Measurements from ENCODE around the gene TMEM208. TPM values are rescaled to one million over a fixed set of nuclear protein-coding genes. Genes with fewer than 3 reads are reported as not detected.
A peak's percentile ranks its signal among the peaks of the same experiment; 100 is the strongest.

Gene TMEM208
- total and polyA plus RNA-seq, 2 of the 13 experiments (the other 11 are each of a cell fraction or from before 2014, with no cell fraction given), result 58.8 to 72.9 TPM

DNA sequence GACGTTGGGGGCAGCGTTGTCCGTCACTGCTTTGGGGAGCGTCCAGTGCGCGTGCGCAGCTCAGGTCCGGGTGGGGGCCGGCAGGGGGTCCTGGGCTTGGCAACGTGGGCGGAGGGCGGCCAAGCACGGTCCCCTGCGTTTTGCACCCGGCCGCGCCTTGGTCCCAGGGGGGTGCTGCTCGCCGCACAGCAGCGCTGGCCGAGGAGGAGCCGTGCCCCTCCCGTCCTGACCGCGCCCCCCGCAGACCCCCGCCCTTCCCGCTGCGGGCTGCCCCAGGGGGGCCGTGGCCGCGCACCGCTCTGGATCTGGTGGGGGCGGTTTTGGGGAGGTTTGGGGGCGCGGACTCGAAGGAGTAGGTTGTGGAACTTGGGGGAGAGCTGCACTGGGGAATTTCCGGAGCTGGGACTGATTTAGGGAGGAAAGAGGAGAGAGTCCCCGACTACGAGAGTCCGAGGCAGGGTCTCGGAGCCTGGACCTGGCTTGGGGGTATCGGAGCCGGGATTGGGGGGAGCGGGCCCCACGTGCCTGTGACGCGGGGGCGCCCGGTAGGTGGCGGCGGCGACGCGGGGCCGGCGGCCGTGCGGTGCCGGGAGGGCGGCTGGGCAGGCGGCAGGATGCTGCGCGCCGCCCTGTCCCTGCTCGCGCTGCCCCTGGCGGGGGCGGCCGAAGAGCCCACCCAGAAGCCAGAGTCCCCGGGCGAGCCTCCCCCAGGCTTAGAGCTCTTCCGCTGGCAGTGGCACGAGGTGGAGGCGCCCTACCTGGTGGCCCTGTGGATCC lies 21.7 kb downstream of the TMEM208 start, which contains the start of gene SLC9A5 (continued):
- TF ChIP-seq, protein P1, sequence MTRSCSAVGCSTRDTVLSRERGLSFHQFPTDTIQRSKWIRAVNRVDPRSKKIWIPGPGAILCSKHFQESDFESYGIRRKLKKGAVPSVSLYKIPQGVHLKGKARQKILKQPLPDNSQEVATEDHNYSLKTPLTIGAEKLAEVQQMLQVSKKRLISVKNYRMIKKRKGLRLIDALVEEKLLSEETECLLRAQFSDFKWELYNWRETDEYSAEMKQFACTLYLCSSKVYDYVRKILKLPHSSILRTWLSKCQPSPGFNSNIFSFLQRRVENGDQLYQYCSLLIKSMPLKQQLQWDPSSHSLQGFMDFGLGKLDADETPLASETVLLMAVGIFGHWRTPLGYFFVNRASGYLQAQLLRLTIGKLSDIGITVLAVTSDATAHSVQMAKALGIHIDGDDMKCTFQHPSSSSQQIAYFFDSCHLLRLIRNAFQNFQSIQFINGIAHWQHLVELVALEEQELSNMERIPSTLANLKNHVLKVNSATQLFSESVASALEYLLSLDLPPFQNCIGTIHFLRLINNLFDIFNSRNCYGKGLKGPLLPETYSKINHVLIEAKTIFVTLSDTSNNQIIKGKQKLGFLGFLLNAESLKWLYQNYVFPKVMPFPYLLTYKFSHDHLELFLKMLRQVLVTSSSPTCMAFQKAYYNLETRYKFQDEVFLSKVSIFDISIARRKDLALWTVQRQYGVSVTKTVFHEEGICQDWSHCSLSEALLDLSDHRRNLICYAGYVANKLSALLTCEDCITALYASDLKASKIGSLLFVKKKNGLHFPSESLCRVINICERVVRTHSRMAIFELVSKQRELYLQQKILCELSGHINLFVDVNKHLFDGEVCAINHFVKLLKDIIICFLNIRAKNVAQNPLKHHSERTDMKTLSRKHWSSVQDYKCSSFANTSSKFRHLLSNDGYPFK (CRISPR knock-in tag; IDR thresholded peaks at IDR 0.05; ENCODE audit: borderline replicate concordance), result no peak
- no peak for TF ChIP-seq WIZ (CRISPR knock-in tag; IDR thresholded peaks at IDR 0.05)
- no peak for TF ChIP-seq RFX5 (IDR thresholded peaks at IDR 0.05; ENCODE audit: low read depth, low read length)
- no peak for TF ChIP-seq ZNF749 (CRISPR knock-in tag; IDR thresholded peaks at IDR 0.05; ENCODE audit: borderline replicate concordance)
- TF ChIP-seq GFI1 (CRISPR knock-in tag; IDR thresholded peaks at IDR 0.05; ENCODE audit: borderline replicate concordance), result no peak
- no peak for TF ChIP-seq LRRFIP1 (CRISPR knock-in tag; conservative IDR thresholded peaks at IDR 0.05)
- TF ChIP-seq, protein P2, sequence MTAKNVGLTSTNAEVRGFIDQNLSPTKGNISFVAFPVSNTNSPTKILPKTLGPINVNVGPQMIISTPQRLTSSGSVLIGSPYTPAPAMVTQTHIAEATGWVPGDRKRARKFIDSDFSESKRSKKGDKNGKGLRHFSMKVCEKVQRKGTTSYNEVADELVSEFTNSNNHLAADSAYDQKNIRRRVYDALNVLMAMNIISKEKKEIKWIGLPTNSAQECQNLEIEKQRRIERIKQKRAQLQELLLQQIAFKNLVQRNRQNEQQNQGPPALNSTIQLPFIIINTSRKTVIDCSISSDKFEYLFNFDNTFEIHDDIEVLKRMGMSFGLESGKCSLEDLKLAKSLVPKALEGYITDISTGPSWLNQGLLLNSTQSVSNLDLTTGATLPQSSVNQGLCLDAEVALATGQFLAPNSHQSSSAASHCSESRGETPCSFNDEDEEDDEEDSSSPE (CRISPR knock-in tag; IDR thresholded peaks at IDR 0.05), result no peak
- TF ChIP-seq, protein P3, sequence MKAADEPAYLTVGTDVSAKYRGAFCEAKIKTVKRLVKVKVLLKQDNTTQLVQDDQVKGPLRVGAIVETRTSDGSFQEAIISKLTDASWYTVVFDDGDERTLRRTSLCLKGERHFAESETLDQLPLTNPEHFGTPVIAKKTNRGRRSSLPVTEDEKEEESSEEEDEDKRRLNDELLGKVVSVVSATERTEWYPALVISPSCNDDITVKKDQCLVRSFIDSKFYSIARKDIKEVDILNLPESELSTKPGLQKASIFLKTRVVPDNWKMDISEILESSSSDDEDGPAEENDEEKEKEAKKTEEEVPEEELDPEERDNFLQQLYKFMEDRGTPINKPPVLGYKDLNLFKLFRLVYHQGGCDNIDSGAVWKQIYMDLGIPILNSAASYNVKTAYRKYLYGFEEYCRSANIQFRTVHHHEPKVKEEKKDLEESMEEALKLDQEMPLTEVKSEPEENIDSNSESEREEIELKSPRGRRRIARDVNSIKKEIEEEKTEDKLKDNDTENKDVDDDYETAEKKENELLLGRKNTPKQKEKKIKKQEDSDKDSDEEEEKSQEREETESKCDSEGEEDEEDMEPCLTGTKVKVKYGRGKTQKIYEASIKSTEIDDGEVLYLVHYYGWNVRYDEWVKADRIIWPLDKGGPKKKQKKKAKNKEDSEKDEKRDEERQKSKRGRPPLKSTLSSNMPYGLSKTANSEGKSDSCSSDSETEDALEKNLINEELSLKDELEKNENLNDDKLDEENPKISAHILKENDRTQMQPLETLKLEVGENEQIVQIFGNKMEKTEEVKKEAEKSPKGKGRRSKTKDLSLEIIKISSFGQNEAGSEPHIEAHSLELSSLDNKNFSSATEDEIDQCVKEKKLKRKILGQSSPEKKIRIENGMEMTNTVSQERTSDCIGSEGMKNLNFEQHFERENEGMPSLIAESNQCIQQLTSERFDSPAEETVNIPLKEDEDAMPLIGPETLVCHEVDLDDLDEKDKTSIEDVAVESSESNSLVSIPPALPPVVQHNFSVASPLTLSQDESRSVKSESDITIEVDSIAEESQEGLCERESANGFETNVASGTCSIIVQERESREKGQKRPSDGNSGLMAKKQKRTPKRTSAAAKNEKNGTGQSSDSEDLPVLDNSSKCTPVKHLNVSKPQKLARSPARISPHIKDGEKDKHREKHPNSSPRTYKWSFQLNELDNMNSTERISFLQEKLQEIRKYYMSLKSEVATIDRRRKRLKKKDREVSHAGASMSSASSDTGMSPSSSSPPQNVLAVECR (CRISPR knock-in tag; IDR thresholded peaks at IDR 0.05; ENCODE audit: borderline replicate concordance), result no peak
- no peak for TF ChIP-seq ZNF747 (CRISPR knock-in tag; IDR thresholded peaks at IDR 0.05; ENCODE audit: borderline replicate concordance)
- no peak for TF ChIP-seq ZNF724P (CRISPR knock-in tag; IDR thresholded peaks at IDR 0.05; ENCODE audit: borderline replicate concordance)
- no peak for TF ChIP-seq FOXM1 (CRISPR knock-in tag; IDR thresholded peaks at IDR 0.05)
- TF ChIP-seq MEIS2 (CRISPR knock-in tag; IDR thresholded peaks at IDR 0.05), result no peak
- TF ChIP-seq TCF7L2 (IDR thresholded peaks at IDR 0.05; ENCODE audit: low read depth, low read length), result no peak
- no peak for TF ChIP-seq JUND (CRISPR knock-in tag; IDR thresholded peaks at IDR 0.05)
- TF ChIP-seq ZNF383 (CRISPR knock-in tag; IDR thresholded peaks at IDR 0.05; ENCODE audit: borderline replicate concordance), result no peak
- TF ChIP-seq ATF1 (CRISPR knock-in tag; IDR thresholded peaks at IDR 0.05), result no peak
- no peak for TF ChIP-seq NR2F2 (IDR thresholded peaks at IDR 0.05; ENCODE audit: borderline replicate concordance, low read depth)
- TF ChIP-seq ZNF205 (CRISPR knock-in tag; IDR thresholded peaks at IDR 0.05), result 0 out of 2 replicates have a peak, but pooled peaks have one; percentile 18
- TF ChIP-seq KDM3A (CRISPR knock-in tag; IDR thresholded peaks at IDR 0.05; ENCODE audit: low read depth), result no peak

Data from HepG2 (cell line).